ENCODE measurements around the gene CRYM.

DNA sequence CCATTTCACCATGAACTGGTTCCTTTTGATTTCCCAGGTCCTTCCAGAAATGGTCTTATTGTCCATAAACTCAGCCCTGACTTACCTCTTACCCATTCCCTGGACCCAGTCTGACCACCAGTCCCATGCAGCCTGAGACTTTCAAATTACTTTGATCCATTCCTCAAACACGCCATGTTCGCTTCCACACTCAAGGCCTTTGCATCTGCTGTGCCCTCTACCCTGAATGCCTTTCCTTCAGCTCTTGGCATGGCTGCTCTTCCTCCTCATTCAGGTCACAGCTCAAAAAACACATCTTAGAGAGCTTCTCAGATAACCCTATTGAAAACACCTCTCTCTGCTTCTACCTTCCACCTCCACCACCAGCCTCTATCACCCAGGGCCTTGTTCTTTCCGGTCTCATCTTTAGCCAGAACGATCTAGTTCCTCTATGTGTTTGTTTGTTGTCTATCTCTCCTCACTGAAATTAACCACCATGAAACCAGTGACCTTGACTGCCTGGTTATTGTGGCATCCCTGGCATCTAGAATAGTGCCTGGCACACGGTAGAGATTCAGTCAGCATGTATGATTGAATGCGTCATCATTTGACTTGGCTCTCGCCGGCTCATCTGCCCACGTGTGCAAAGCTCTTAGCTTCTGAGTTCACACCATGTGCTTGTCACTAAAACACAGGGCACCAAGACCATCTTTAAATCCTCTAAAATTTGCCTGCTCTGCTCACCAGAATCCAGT, 12.8 kb downstream of the CRYM start:
- TF ChIP-seq POLR2A (IDR thresholded peaks at IDR 0.05; ENCODE audit: low read depth, low read length) (no peak), POLR2AphosphoS5 (IDR thresholded peaks at IDR 0.05; ENCODE audit: low read depth, low read length) (no peak)
